Mammary epithelial cell (primary cell): ENCODE results near the gene IL32.

Source experiments
- CTCF ChIP-seq, 2 donors: IDR thresholded peaks in 1 of 2; conservative IDR thresholded peaks in 1 of 2; 2 replicates each; pipeline ENCODE4 v1.5.1; 2011 to 2012; ENCODE audit warnings: inconsistent platforms in 2 of 2, low read length in 2 of 2, mild to moderate bottlenecking in 2 of 2, control low read depth in 1 of 2, low read depth in 1 of 2; ENCODE audit not compliant: insufficient read depth in 1 of 2; ENCODE audit errors: extremely low read depth in 1 of 2
- EZH2 ChIP-seq: IDR thresholded peaks from 2 replicates; pipeline ENCODE4 v1.6.1; 2012; ENCODE audit warnings: low read length, inconsistent platforms, borderline replicate concordance

DNA sequence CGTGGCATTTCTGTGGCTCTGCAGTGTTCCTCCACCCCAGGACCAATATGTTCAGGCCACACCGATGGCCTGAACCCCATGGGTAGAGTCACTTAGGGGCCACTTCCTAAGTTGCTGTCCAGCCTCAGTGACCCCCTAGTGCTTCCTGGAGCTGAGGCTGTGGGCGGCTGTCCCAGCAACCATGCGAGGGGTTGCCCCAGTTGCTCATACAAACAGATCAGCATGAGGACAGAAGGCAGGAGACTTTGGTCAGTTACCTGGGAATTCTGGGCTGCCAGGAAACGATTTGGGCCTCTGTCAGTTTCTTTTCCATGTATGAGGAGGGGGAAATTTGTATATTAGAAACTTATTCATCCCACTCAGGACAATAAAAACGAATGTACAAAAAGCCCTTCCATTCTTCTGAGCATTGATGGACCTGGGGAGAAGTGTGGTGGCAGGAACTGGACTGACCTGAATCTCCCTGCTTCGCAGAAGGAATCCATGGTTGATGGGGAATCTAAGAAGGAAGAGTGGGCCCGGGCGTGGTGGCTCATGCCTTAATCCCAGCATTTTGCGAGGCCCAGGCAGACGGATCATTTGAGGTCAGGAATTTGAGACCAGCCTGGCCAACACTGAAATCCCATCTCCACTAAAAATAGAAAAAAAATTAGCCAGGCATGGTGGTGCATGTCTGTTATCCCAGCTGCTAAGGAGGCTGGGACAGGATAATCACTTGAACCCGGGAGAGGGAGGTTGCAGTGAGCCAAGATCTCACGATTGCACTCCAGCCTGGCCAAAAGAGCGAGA, 4.9 kb upstream of the IL32 start:
- no peak for TF ChIP-seq CTCF (conservative IDR thresholded peaks at IDR 0.05 in 1 of 2, IDR thresholded peaks at IDR 0.05 in 1 of 2; ENCODE audit: extremely low read depth in 1 of 2, insufficient read depth in 1 of 2, low read depth in 1 of 2, low read length in 2 of 2)
- no peak for TF ChIP-seq EZH2
